NCI-H2227 treated with DMSO at 0.1 percent for 48 hours (cell line): ENCODE data around the gene MGAT5.

Experiments
- DNase-seq: peaks from one replicate; lab custom pipeline; 2025; lab: John Stamatoyannopoulos, UW

The MGAT5 gene

DNA sequence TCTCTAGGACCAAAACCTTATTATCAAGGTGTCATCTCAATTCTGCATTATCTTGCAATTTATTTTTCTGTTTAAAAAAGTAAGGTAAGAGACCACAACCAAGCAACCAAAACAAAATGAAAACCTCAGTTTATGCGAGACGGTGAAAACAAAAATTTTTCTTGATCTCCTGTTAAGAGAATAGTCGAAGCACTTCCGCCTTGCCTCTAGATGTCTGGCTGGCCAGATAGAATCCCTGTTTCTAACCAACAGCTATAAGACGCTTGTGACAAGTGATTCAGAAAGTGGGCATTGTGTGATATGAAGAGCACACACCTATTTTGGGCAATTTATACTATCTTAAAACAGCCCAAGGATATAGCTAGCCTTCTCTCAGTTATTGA, 51.2 kb downstream of the MGAT5 start:
- DNase-seq: no peak

DNA sequence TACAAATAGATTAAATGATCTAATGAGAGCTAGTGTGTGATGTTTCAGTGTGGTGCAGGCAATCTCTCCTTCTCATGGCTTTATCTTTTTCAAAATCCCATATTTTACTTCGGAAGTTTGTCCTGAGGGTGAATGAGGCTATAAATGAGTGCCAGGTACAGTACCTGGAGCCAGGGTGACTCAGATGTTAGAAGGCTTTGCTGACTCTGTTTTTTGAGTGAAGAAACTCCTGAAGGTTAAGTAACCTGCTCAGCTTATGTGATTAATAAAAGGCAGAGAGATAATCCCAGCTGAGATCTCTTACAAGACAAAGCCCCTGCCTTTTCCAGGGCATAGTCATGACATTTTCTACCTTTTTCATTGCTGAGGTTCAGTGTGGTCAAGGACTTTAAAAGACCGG, 52.6 kb downstream of the MGAT5 start:
- DNase-seq: no peak

- peak; percentile 48 for DNase-seq
These were observed 53.5 kb downstream of the MGAT5 start for GRCh38 chr2:134307334-134307733.

- no peak for DNase-seq
These were observed 54.9 kb downstream of the MGAT5 start for GRCh38 chr2:134308474-134309385.

- DNase-seq: no peak
These were observed 56.5 kb downstream of the MGAT5 start for GRCh38 chr2:134310107-134311079.

GRCh38 chr2:134312482-134312881, 58.6 kb downstream of the MGAT5 start:
- no peak for DNase-seq

DNA sequence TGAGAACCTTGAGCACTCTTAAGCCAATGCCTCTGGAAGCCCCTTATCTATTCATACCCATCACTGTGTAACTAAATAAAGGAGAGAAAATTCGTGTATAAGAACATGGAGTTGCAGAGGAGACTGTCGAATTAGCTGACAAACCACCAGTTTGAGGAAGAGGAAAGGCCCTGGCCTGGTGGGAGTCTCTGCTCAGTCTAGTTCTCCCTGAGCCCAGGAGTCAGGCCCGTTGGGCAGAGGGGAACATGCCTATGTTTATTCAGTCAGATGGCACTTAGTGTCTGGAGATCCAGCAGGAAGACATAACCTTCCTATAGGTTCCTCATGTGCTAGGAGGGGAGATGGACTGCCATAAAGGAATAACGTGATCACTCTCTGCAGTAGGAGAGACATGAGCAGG, 60.3 kb downstream of the MGAT5 start:
- DNase-seq: no peak

DNA sequence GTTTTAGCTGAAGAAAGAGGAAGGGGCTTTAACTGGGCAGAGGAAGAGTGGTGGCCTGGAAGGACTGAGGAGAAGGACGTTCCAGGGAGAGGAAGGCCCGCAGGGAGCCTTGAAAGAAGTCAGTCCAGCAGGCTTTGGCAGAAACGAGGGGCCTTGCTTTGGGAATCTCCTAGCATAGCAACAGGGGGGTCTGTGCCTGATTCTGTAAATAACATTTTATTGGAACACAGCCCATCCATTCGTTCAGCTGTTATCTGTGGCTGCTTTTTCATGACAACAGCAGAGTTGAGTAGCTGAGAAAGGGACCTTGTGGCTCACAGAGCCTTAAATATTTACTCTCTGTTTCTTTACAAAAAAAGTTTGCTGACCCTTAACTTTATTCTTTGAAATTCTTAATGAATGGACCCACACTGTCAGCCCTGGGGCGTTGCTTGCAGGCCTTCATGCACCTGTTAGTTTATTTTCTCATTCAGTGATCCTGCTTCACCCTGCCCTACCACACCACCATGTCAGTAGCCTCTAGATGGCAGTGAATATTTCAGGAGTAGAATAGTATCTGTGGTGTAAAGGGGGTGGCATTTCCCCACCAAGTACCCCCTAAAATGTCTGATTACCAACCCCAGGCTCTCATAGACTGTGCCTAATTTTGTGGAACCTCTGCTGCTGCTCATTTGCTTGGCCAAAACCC, 61.0 kb downstream of the MGAT5 start:
- DNase-seq: no peak

- DNase-seq: no peak
These were observed 61.6 kb downstream of the MGAT5 start for GRCh38 chr2:134315471-134315870.

DNA sequence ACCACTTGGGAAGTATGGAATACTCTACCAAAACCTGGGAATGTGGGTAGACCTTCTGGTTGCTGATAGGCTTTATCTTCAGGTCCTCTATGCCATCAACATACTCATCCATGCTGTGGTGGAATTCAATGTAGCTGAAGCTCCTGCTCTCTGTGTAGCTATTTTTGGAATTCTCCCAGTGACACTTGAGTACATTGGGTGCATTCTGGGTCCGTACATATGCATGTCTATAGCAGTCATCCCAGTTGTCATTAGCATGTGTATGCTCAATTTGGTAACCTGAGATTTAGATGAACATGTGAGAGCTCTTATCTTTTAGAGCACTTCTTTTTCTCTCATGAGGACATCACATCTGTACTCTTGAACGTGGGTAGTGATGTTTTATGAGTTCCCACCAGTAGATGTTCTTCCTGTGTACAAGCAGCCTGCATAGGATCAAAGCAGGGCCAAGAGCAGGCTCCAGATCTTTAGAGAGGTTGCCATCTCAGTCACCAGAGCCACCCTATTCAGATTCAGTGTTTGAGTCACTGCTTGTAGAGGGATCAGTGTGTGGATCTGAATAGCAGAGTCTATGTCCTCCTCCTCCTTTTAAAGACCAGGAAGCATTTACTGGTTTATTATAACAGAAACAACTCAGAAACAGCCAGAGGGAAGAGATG, 65.9 kb downstream of the MGAT5 start:
- no peak for DNase-seq

- no peak for DNase-seq
These were observed 67.1 kb downstream of the MGAT5 start for GRCh38 chr2:134320930-134321329.

DNA sequence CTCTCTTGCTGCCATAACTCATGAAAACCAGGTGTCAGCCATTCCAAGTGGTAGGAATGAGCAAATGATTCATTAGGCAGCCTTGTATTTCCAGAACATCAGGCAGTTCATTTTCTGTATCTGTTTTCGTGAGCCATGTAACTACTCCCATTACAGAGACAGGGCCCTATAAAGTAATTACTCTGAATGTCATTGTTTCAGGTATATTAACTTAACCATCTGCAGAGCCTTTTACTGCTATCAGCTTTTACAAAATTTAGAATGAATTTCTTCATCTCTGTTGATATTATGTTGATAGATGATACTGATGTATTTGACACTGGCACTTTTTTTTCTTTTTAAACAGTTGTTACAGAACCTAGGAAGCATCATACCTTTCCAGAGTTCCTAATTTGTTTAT, 69.9 kb downstream of the MGAT5 start:
- DNase-seq: no peak

GRCh38 chr2:134324430-134324829, 70.6 kb downstream of the MGAT5 start:
- no peak for DNase-seq

DNA sequence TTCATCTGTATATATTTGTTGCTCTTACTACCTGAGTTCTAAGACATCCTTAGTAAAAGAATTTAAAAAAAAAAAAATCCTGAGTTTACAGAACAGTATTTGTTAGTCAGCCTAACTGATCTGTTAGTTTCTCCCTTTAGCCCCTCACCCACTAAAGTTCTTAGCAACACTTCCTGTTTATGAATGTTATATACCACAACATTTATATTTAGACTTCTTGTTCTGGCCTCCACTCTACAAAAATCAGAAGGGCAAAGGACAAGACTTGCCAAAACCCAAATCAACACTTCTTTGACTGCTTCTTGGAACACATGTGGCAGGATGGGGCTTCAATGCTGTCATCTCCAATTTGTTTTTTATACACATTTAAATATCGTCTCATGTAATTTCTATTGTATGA, 71.1 kb downstream of the MGAT5 start:
- no peak for DNase-seq

DNA sequence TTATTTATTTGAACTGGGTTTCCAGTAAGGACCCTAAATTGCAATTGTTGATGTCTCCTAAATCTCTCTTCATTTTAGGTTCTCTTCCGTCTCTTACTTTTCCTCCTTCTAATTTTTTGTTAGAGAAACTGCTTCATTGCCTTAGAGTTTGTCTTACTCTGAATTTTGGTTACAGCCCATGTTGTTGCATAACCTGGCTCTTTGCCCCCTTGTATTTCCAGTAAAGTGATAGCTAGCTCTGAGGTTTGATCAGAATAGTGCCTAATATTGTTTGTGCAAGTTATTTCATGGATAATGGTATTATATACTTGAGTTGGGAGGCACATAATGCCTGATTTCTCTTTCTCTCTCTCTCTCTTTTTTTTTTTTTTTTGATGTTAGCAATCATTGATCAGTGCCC, 71.8 kb downstream of the MGAT5 start:
- DNase-seq: no peak

DNA sequence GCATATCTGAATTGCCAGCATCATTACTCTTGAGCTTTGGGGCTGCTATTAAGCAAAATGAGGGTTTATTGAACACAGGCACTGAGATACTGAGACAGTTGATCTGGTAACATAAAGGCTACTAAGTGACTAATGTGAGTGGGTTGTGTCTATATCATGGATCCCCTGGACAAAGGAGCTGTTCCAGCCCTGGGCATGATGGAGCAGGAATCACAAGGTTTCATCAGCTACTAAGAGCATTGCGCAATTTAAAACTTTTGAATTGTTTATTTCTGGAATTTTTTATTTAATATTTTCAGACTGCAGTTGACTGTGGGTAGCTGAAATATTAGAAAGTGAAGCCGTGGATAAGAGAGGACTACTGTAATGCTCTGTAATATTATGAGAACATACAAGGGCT, 73.5 kb downstream of the MGAT5 start:
- DNase-seq: no peak

DNA sequence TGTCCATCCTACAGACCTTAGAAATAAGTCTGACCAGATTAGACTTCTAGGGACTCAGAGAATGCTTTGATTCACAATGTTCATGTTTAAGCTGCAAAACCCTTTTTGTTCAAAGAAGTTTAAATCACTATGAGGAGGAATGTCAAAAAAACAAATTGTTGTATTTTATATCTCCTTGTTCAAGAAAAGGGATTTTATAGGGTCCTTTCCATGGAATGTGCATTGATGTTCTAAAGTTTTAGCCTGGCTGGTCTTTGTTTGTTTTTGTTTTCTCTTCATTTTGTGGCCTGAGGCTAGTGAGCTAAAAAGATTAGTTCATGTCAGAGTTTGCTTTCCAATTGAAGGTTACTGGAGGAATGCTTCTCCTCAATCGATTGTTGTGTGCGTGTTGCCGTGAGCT, 77.2 kb downstream of the MGAT5 start:
- DNase-seq: no peak

DNA sequence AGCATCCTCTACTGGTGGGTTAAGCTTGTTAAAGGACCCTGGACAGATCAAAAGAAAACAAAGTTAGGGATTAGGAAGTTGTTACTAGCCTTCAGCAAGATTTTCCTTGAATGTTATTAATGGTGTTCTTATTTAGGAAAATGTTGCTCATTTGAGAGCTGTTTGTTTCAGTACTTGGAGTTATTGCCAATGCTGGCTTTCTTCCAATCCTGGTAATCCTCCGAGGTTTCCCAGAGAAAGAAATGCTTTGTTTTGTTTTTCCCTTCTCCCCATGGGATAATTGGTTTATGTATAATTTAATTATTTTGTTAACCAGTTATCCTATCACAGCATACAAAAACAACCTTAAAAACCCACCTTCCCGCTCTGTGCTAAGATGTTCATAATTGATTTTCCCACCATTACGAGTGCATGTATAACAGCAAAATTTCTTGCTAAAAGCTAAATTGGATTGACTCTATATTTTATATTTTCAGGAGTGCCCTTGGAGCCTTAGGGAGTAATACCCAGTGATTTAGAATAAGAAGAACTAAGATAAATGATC, 79.8 kb downstream of the MGAT5 start:
- no peak for DNase-seq

- DNase-seq: no peak
These were observed 80.9 kb downstream of the MGAT5 start for GRCh38 chr2:134334542-134335353.

GRCh38 chr2:134335601-134336000, 81.7 kb downstream of the MGAT5 start:
- no peak for DNase-seq

- peak; percentile 54 for DNase-seq
These were observed 82.5 kb downstream of the MGAT5 start for GRCh38 chr2:134336352-134336751.
